ENCODE results near the gene ERBB4.
A peak's percentile ranks its signal among the peaks of the same experiment; 100 is the strongest.

Gene ERBB4

DNA sequence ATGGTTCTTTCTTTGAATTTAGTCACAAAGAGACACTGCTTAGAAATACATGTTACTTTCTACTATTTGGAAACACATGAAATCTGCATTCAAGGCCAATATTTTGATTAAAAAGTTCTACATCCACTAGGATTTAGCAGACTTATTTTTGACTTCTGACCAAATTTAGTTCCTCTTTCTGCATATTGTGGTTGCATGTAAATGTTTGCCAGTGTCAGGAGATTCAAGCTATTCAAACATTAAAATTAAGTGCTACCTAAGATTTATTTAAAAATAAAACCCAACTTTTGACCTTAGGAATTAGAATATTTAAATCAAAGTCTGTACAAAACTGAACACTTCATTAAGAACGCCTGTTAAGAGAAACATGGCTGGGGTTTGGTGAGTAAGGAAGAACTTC, 1091.1 kb downstream of the ERBB4 start:
- Histone ChIP-seq H3K4me3 (ENCODE audit: low read length in 2 of 2) (no peak overlapping the region), H3K27ac (replicated peaks; ENCODE audit: low read length) (no peak overlapping the region), H2BK15ac (ENCODE audit: low read length) (no peak overlapping the region), H3K14ac (ENCODE audit: low read length) (no peak overlapping the region), H2AK5ac (ENCODE audit: low read depth, low read length) (no peak overlapping the region), H4K8ac (ENCODE audit: low read depth, low read length) (no peak overlapping the region), H3K27me3 (ENCODE audit: control insufficient read depth in 3 of 3, insufficient read depth in 3 of 3, low read depth in 1 of 3, low read length in 3 of 3) (no peaks in the 10 kb centered on the region), H3K9ac (ENCODE audit: low read depth, low read length, poor library complexity) (no peak overlapping the region), H3K9me3 (replicated peaks in 1 of 2; ENCODE audit: control insufficient read depth in 2 of 2, insufficient read depth in 1 of 2, low read depth in 1 of 2, low read length in 2 of 2) (no peaks in the 10 kb centered on the region), H4K91ac (ENCODE audit: low read depth, low read length, poor library complexity) (no peak overlapping the region), H3K4me1 (ENCODE audit: control insufficient read depth in 2 of 2, insufficient read depth in 1 of 2, low read depth in 1 of 2, low read length in 2 of 2) (no peaks in the 10 kb centered on the region), H3K4me2 (ENCODE audit: insufficient read depth, low read length, poor library complexity, severe bottlenecking) (no peak overlapping the region), H2BK12ac (ENCODE audit: low read length) (no peak overlapping the region), H3K79me1 (ENCODE audit: low read depth, low read length) (no peaks in the 10 kb centered on the region), H3K18ac (ENCODE audit: low read length) (no peak overlapping the region), H2BK5ac (ENCODE audit: low read length) (no peak overlapping the region), H3K23ac (ENCODE audit: low read depth, low read length, poor library complexity) (no peak overlapping the region), H3K4ac (ENCODE audit: low read length) (no peak overlapping the region), H2AFZ (ENCODE audit: low read length) (no peak overlapping the region), H3K36me3 (replicated peaks in 1 of 2; ENCODE audit: control insufficient read depth in 2 of 2, insufficient read depth in 2 of 2, low read length in 2 of 2) (no peaks in the 10 kb centered on the region), H2BK120ac (ENCODE audit: low read depth, low read length) (no peak overlapping the region)
- WGBS, 2 donors (ENCODE audit: extremely low coverage in 2 of 2, insufficient read length in 2 of 2, insufficient replicate concordance in 1 of 2), result no CpG with 5 or more reads among the region's 1 CpG
- DNase-seq (ENCODE audit: low spot score), result no peak

- Histone ChIP-seq H3K9me3 (replicated peaks in 1 of 2; ENCODE audit: control insufficient read depth in 2 of 2, insufficient read depth in 1 of 2, low read depth in 1 of 2, low read length in 2 of 2) (no peaks in the 10 kb centered on the region), H3K27ac (replicated peaks; ENCODE audit: low read length) (no peak overlapping the region), H3K79me1 (ENCODE audit: low read depth, low read length) (no peaks in the 10 kb centered on the region), H2AFZ (ENCODE audit: low read length) (no peak overlapping the region), H2BK5ac (ENCODE audit: low read length) (no peak overlapping the region), H3K23ac (ENCODE audit: low read depth, low read length, poor library complexity) (no peak overlapping the region), H4K8ac (ENCODE audit: low read depth, low read length) (no peak overlapping the region), H2AK5ac (ENCODE audit: low read depth, low read length) (no peak overlapping the region), H3K27me3 (ENCODE audit: control insufficient read depth in 3 of 3, insufficient read depth in 3 of 3, low read depth in 1 of 3, low read length in 3 of 3) (no peaks in the 10 kb centered on the region), H2BK15ac (ENCODE audit: low read length) (no peak overlapping the region), H3K4me1 (ENCODE audit: control insufficient read depth in 2 of 2, insufficient read depth in 1 of 2, low read depth in 1 of 2, low read length in 2 of 2) (no peaks in the 10 kb centered on the region), H3K4me3 (ENCODE audit: low read length in 2 of 2) (no peak overlapping the region), H3K14ac (ENCODE audit: low read length) (no peak overlapping the region), H2BK120ac (ENCODE audit: low read depth, low read length) (no peak overlapping the region), H3K18ac (ENCODE audit: low read length) (no peak overlapping the region), H3K9ac (ENCODE audit: low read depth, low read length, poor library complexity) (no peak overlapping the region), H4K91ac (ENCODE audit: low read depth, low read length, poor library complexity) (no peak overlapping the region), H3K36me3 (replicated peaks in 1 of 2; ENCODE audit: control insufficient read depth in 2 of 2, insufficient read depth in 2 of 2, low read length in 2 of 2) (no peaks in the 10 kb centered on the region), H3K4ac (ENCODE audit: low read length) (no peak overlapping the region), H2BK12ac (ENCODE audit: low read length) (no peak overlapping the region), H3K4me2 (ENCODE audit: insufficient read depth, low read length, poor library complexity, severe bottlenecking) (no peak overlapping the region)
- DNase-seq (ENCODE audit: low spot score), result no peak
- no CpG with 5 or more reads among the region's 2 CpGs for WGBS, 2 donors (ENCODE audit: extremely low coverage in 2 of 2, insufficient read length in 2 of 2, insufficient replicate concordance in 1 of 2)
These were observed 1098.5 kb downstream of the ERBB4 start for GRCh38 chr2:211440107-211440506.

GRCh38 chr2:211439011-211439410, 1099.6 kb downstream of the ERBB4 start:
- Histone ChIP-seq H2BK15ac (ENCODE audit: low read length) (no peak overlapping the region), H2AFZ (ENCODE audit: low read length) (no peak overlapping the region), H3K4me2 (ENCODE audit: insufficient read depth, low read length, poor library complexity, severe bottlenecking) (no peak overlapping the region), H3K36me3 (replicated peaks in 1 of 2; ENCODE audit: control insufficient read depth in 2 of 2, insufficient read depth in 2 of 2, low read length in 2 of 2) (no peaks in the 10 kb centered on the region), H4K91ac (ENCODE audit: low read depth, low read length, poor library complexity) (no peak overlapping the region), H3K18ac (ENCODE audit: low read length) (no peak overlapping the region), H3K14ac (ENCODE audit: low read length) (no peak overlapping the region), H3K4me3 (ENCODE audit: low read length in 2 of 2) (no peak overlapping the region), H2BK120ac (ENCODE audit: low read depth, low read length) (no peak overlapping the region), H4K8ac (ENCODE audit: low read depth, low read length) (no peak overlapping the region), H2BK5ac (ENCODE audit: low read length) (no peak overlapping the region), H3K79me1 (ENCODE audit: low read depth, low read length) (no peaks in the 10 kb centered on the region), H3K23ac (ENCODE audit: low read depth, low read length, poor library complexity) (no peak overlapping the region), H3K27me3 (ENCODE audit: control insufficient read depth in 3 of 3, insufficient read depth in 3 of 3, low read depth in 1 of 3, low read length in 3 of 3) (no peaks in the 10 kb centered on the region), H3K4ac (ENCODE audit: low read length) (no peak overlapping the region), H3K4me1 (ENCODE audit: control insufficient read depth in 2 of 2, insufficient read depth in 1 of 2, low read depth in 1 of 2, low read length in 2 of 2) (no peaks in the 10 kb centered on the region), H3K9me3 (replicated peaks in 1 of 2; ENCODE audit: control insufficient read depth in 2 of 2, insufficient read depth in 1 of 2, low read depth in 1 of 2, low read length in 2 of 2) (no peaks in the 10 kb centered on the region), H3K9ac (ENCODE audit: low read depth, low read length, poor library complexity) (no peak overlapping the region), H3K27ac (replicated peaks; ENCODE audit: low read length) (no peak overlapping the region), H2BK12ac (ENCODE audit: low read length) (no peak overlapping the region), H2AK5ac (ENCODE audit: low read depth, low read length) (no peak overlapping the region)
- WGBS, 2 donors (ENCODE audit: extremely low coverage in 2 of 2, insufficient read length in 2 of 2, insufficient replicate concordance in 1 of 2), result no CpG with 5 or more reads among the region's 2 CpGs
- no peak for DNase-seq (ENCODE audit: low spot score)

GRCh38 chr2:211437396-211437795, 1101.2 kb downstream of the ERBB4 start:
- no peaks in the 10 kb centered on the region for H3K9me3 ChIP-seq (replicated peaks in 1 of 2; ENCODE audit: control insufficient read depth in 2 of 2, insufficient read depth in 1 of 2, low read depth in 1 of 2, low read length in 2 of 2)
- no peak overlapping the region for H3K18ac ChIP-seq (ENCODE audit: low read length)
- H2BK120ac ChIP-seq (ENCODE audit: low read depth, low read length), result no peak overlapping the region
- no peak overlapping the region for H3K4me2 ChIP-seq (ENCODE audit: insufficient read depth, low read length, poor library complexity, severe bottlenecking)
- H2BK15ac ChIP-seq (ENCODE audit: low read length), result no peak overlapping the region
- H4K8ac ChIP-seq (ENCODE audit: low read depth, low read length), result no peak overlapping the region
- H2BK12ac ChIP-seq (ENCODE audit: low read length), result no peak overlapping the region
- H3K4ac ChIP-seq (ENCODE audit: low read length), result no peak overlapping the region
- H4K91ac ChIP-seq (ENCODE audit: low read depth, low read length, poor library complexity), result no peak overlapping the region
- WGBS, 2 donors (ENCODE audit: extremely low coverage in 2 of 2, insufficient read length in 2 of 2, insufficient replicate concordance in 1 of 2), result no CpG with 5 or more reads among the region's 5 CpGs
- H3K4me1 ChIP-seq (ENCODE audit: control insufficient read depth in 2 of 2, insufficient read depth in 1 of 2, low read depth in 1 of 2, low read length in 2 of 2), result no peaks in the 10 kb centered on the region
- H2BK5ac ChIP-seq (ENCODE audit: low read length), result no peak overlapping the region
- no peak for DNase-seq (ENCODE audit: low spot score)
- H2AK5ac ChIP-seq (ENCODE audit: low read depth, low read length), result no peak overlapping the region
- no peaks in the 10 kb centered on the region for H3K36me3 ChIP-seq (replicated peaks in 1 of 2; ENCODE audit: control insufficient read depth in 2 of 2, insufficient read depth in 2 of 2, low read length in 2 of 2)
- no peak overlapping the region for H3K4me3 ChIP-seq (ENCODE audit: low read length in 2 of 2)
- peak overlapping the region; percentile 8 for H2AFZ ChIP-seq (ENCODE audit: low read length)
- no peak overlapping the region for H3K14ac ChIP-seq (ENCODE audit: low read length)
- H3K23ac ChIP-seq (ENCODE audit: low read depth, low read length, poor library complexity), result no peak overlapping the region
- no peak overlapping the region for H3K27ac ChIP-seq (replicated peaks; ENCODE audit: low read length)
- H3K27me3 ChIP-seq (ENCODE audit: control insufficient read depth in 3 of 3, insufficient read depth in 3 of 3, low read depth in 1 of 3, low read length in 3 of 3), result no peaks in the 10 kb centered on the region
- H3K79me1 ChIP-seq (ENCODE audit: low read depth, low read length), result no peaks in the 10 kb centered on the region
- H3K9ac ChIP-seq (ENCODE audit: low read depth, low read length, poor library complexity), result no peak overlapping the region

Measured in neuronal stem cell (in vitro differentiated cells).